H1 (cell line): ENCODE results near the gene LRRC8D. TPM values are rescaled to one million over a fixed set of nuclear protein-coding genes. Genes with fewer than 3 reads are reported as not detected.

Experiments used
- CTCF ChIA-PET: fragments of 300-600 bp; sonication (Branson Sonifier 250); formaldehyde crosslinking; loops from one replicate; lab custom pipeline; 2021; ENCODE audit not compliant: partially characterized antibody; lab: Charles Lee
- POLR2A ChIA-PET: fragments of 300-600 bp; sonication (Branson Sonifier 250); formaldehyde crosslinking; loops from one replicate; lab custom pipeline; 2021; ENCODE audit warnings: inconsistent platforms; ENCODE audit not compliant: partially characterized antibody; lab: Charles Lee
- DNase-seq, 2 experiments: peaks; one replicate each; pipeline versions ENCODE4 v3.0.0 to v3.0.0-alpha.2; 2010 to 2022; ENCODE audit warnings: low spot score in 2 of 2, low read depth in 1 of 2, mixed read lengths in 1 of 2
- FAIRE-seq: peaks from 2 replicates; lab custom pipeline; 2011; peaks lifted over from hg19 to GRCh38; lab: Jason Lieb, UNC
- H2AFZ ChIP-seq: 2 replicates; pipeline ENCODE4 v1.8.1; 2012; ENCODE audit warnings: low read length, inconsistent platforms
- H2AK5ac ChIP-seq: 2 replicates; pipeline ENCODE4 v1.6.1; 2013; ENCODE audit warnings: low read depth, low read length
- H2BK120ac ChIP-seq: replicated peaks from 2 replicates; pipeline ENCODE3; 2013; ENCODE audit warnings: low read depth, low read length, inconsistent platforms
- H2BK12ac ChIP-seq: 2 replicates; pipeline ENCODE4 v1.6.1; 2013; ENCODE audit warnings: low read depth, low read length
- H2BK15ac ChIP-seq: 2 replicates; pipeline ENCODE4 v1.6.1; 2013; ENCODE audit warnings: low read length
- H2BK20ac ChIP-seq: 2 replicates; pipeline ENCODE4 v1.6.1; 2013; ENCODE audit warnings: low read length
- H2BK5ac ChIP-seq: 2 replicates; pipeline ENCODE4 v1.6.1; 2013; ENCODE audit warnings: low read depth, low read length
- H3K14ac ChIP-seq: 2 replicates; pipeline ENCODE4 v1.6.1; 2013; ENCODE audit warnings: inconsistent platforms; ENCODE audit not compliant: insufficient read length
- H3K18ac ChIP-seq: 2 replicates; pipeline ENCODE4 v1.6.1; 2013; ENCODE audit warnings: low read length; ENCODE audit errors: extremely low read depth
- H3K23ac ChIP-seq: 2 replicates; pipeline ENCODE4 v1.6.1; 2013; ENCODE audit warnings: inconsistent platforms; ENCODE audit not compliant: insufficient read length
- H3K23me2 ChIP-seq: 2 replicates; pipeline ENCODE4 v1.6.1; 2013; ENCODE audit warnings: low read depth, low read length
- H3K27ac ChIP-seq: 2 replicates; pipeline ENCODE4 v1.6.1; 2011; ENCODE audit warnings: low read depth, low read length, inconsistent platforms
- H3K27me3 ChIP-seq, 4 experiments: replicated peaks in 1 of 4; 1 replicate in 1 of 4; 2 replicates in 3 of 4; pipeline versions ENCODE4 v1.6.1 to v1.8.1; 2011 to 2013; ENCODE audit warnings: low read length in 3 of 4, mild to moderate bottlenecking in 3 of 4, inconsistent platforms in 2 of 4, mixed read lengths in 2 of 4, moderate library complexity in 1 of 4; ENCODE audit not compliant: control insufficient read depth in 3 of 4, insufficient read depth in 3 of 4; ENCODE audit errors: extremely low read depth in 1 of 4
- H3K36me3 ChIP-seq, 4 experiments: 2 replicates each; pipeline versions ENCODE4 v1.6.1 to v1.8.1; 2011 to 2013; ENCODE audit warnings: mild to moderate bottlenecking in 4 of 4, low read length in 3 of 4, moderate library complexity in 2 of 4, control low read depth in 1 of 4, inconsistent platforms in 1 of 4; ENCODE audit not compliant: insufficient read depth in 4 of 4, control insufficient read depth in 2 of 4
- H3K4ac ChIP-seq: replicated peaks from 2 replicates; pipeline ENCODE3; 2013; ENCODE audit warnings: low read length, low read depth, mixed read lengths, inconsistent platforms; ENCODE audit not compliant: insufficient read length
- H3K4me1 ChIP-seq, 4 experiments: replicated peaks in 1 of 4; 1 replicate in 1 of 4; 2 replicates in 3 of 4; pipeline versions ENCODE4 v1.6.1 to v1.8.1; 2011 to 2013; ENCODE audit warnings: low read length in 3 of 4, inconsistent platforms in 2 of 4, mixed read lengths in 1 of 4; ENCODE audit not compliant: insufficient read depth in 4 of 4, control insufficient read depth in 3 of 4
- H3K4me2 ChIP-seq, 2 experiments: 2 replicates each; pipeline versions ENCODE4 v1.6.1 to v1.8.1; 2011 to 2013; ENCODE audit warnings: low read depth in 2 of 2, low read length in 2 of 2, control low read depth in 1 of 2, inconsistent platforms in 1 of 2, mild to moderate bottlenecking in 1 of 2; ENCODE audit not compliant: insufficient read depth in 1 of 2
- H3K4me3 ChIP-seq, 4 experiments: fragments of 200-600, 300-600 bp in 1 of 4; sonication (generic), shearing (Covaris generic), sonication (Bioruptor Twin) in 1 of 4; 2 replicates each; pipeline versions ENCODE4 v1.5.1 to v1.8.1; 2011 to 2016; ENCODE audit warnings: low read length in 4 of 4, low read depth in 3 of 4, control low read depth in 2 of 4, inconsistent platforms in 2 of 4, mild to moderate bottlenecking in 2 of 4, mixed read lengths in 1 of 4, moderate library complexity in 1 of 4; ENCODE audit not compliant: insufficient read depth in 2 of 4; ENCODE audit errors: extremely low read depth in 1 of 4
- H3K56ac ChIP-seq: replicated peaks from 2 replicates; pipeline ENCODE3; 2013; ENCODE audit warnings: low read depth, mild to moderate bottlenecking, mixed read lengths, low read length, inconsistent platforms; ENCODE audit not compliant: insufficient read length
- H3K79me1 ChIP-seq: 2 replicates; pipeline ENCODE4 v1.6.1; 2013; ENCODE audit warnings: low read depth, low read length, control low read depth
- H3K79me2 ChIP-seq, 2 experiments: 2 replicates each; pipeline versions ENCODE4 v1.6.1 to v1.8.1; 2012 to 2013; ENCODE audit warnings: low read length in 2 of 2, mild to moderate bottlenecking in 2 of 2, inconsistent platforms in 1 of 2; ENCODE audit not compliant: insufficient read depth in 2 of 2, control insufficient read depth in 1 of 2
- H3K9ac ChIP-seq, 4 experiments: replicated peaks in 1 of 4; 1 replicate in 1 of 4; 2 replicates in 3 of 4; pipeline versions ENCODE4 v1.6.1 to v1.8.1; 2011 to 2013; ENCODE audit warnings: low read depth in 3 of 4, low read length in 3 of 4, control low read depth in 2 of 4, mild to moderate bottlenecking in 2 of 4, moderate library complexity in 2 of 4, inconsistent platforms in 1 of 4; ENCODE audit errors: extremely low read depth in 1 of 4
- H3K9me3 ChIP-seq, 2 experiments: 2 replicates each; pipeline versions ENCODE4 v1.6.1 to v1.8.1; 2012 to 2013; ENCODE audit warnings: mild to moderate bottlenecking in 2 of 2, moderate library complexity in 2 of 2, control low read depth in 1 of 2, inconsistent platforms in 1 of 2, low read depth in 1 of 2, low read length in 1 of 2, mixed read lengths in 1 of 2; ENCODE audit not compliant: insufficient read depth in 2 of 2
- H4K20me1 ChIP-seq, 2 experiments: replicated peaks in 1 of 2; 2 replicates each; pipeline versions ENCODE3 to v1.8.1; 2011 to 2013; ENCODE audit warnings: inconsistent platforms in 2 of 2, low read length in 2 of 2, mild to moderate bottlenecking in 1 of 2; ENCODE audit not compliant: insufficient read depth in 2 of 2, control insufficient read depth in 1 of 2
- H4K5ac ChIP-seq: 2 replicates; pipeline ENCODE4 v1.6.1; 2013; ENCODE audit warnings: low read length, low read depth, mixed read lengths, inconsistent platforms; ENCODE audit not compliant: insufficient read length
- H4K8ac ChIP-seq: 2 replicates; pipeline ENCODE4 v1.8.0; 2013; ENCODE audit warnings: mild to moderate bottlenecking, moderate library complexity, low read length, inconsistent platforms; ENCODE audit not compliant: insufficient read depth; ENCODE audit errors: extremely low read depth
- H4K91ac ChIP-seq: replicated peaks from 2 replicates; pipeline ENCODE3; 2013; ENCODE audit warnings: low read length, mixed read lengths, inconsistent platforms; ENCODE audit not compliant: insufficient read length
- KDM5A ChIP-seq: fragments of 200-600 bp; IDR thresholded peaks from 2 replicates; pipeline ENCODE4 v1.7.1; 2012; ENCODE audit warnings: mild to moderate bottlenecking, low read length, inconsistent platforms, mixed read lengths
- WGBS, 2 experiments: shearing (Covaris generic) in 1 of 2; methylation state at CpG; one replicate each; pipeline versions ENCODE4 v1.1.6 to v1.1.7; 2013 to 2015; ENCODE audit warnings: low lambda C conversion rate in 2 of 2, mixed read lengths in 2 of 2, inconsistent platforms in 1 of 2, low coverage in 1 of 2, missing lambda C conversion rate in 1 of 2; ENCODE audit not compliant: insufficient replicate concordance in 2 of 2, insufficient coverage in 1 of 2, insufficient read length in 1 of 2; ENCODE audit errors: extremely low coverage in 1 of 2, missing lambda C conversion rate in 1 of 2; 5-methylcytosine and 5-hydroxymethylcytosine counted together
- polyA plus RNA-seq, 7 experiments: library from polyadenylated mRNA; depleted of rRNA in 3 of 7; stranded (reverse) in 5 of 7; unstranded in 2 of 7; fragments of >200 nt in 5 of 7; fragments of 200-250 nt in 2 of 7; gene quantifications; 1 replicate in 5 of 7; 2 replicates in 1 of 7; 4 replicates in 1 of 7; pipeline versions ENCODE4 v1.2.1 to v1.2.3, GENCODE V29; 2011 to 2013; ENCODE audit warnings: missing spikeins in 2 of 7, mixed read lengths in 2 of 7
- total RNA-seq: library from RNA; stranded (reverse); fragmentation: NEBNext Ultra II Directional; extraction: Animal tissue kit (Norgen Biotek cat#: 25700); gene quantifications from 2 replicates; pipeline ENCODE4 v1.2.1, GENCODE V29; 2021

The LRRC8D gene
- total and polyA plus RNA-seq, 2 of the 8 experiments (the other 6 are each of a cell fraction or from before 2014, with no cell fraction given): 42.0 to 58.5 TPM

GRCh38 chr1:89952605-89953130 lies 131.8 kb downstream of the LRRC8D start:
- 93% methylated on average over 2 of the region's 2 CpGs; no CpG with 5 or more reads in 1 of the 2 experiments for WGBS, 2 experiments
- H3K36me3 ChIP-seq: no peaks in the 10 kb centered on the region
- no peaks in the 10 kb centered on the region for H3K79me1 ChIP-seq
- H3K23me2 ChIP-seq: no peaks in the 10 kb centered on the region
- no peak overlapping the region for H4K5ac ChIP-seq
- no peaks in the 10 kb centered on the region for H3K79me2 ChIP-seq
- H2BK5ac ChIP-seq: no peak overlapping the region
- no peak overlapping the region; the same call in 1 of the 2 replicates for H2BK12ac ChIP-seq
- H2BK15ac ChIP-seq: no peak overlapping the region
- no peaks in the 10 kb centered on the region for H4K20me1 ChIP-seq
- no peaks in the 10 kb centered on the region for H3K27me3 ChIP-seq
- H3K23ac ChIP-seq: no peak overlapping the region
- POLR2A ChIA-PET: interaction anchor here (1.4 to 1.7 kb wide), 2 partner anchors 13 to 131 kb away, joined by 4 read pairs; partner anchors contain the start of gene LRRC8D
- H3K4ac ChIP-seq: no peak overlapping the region
- H3K27ac ChIP-seq: no peak overlapping the region
- no peak overlapping the region for H3K56ac ChIP-seq
- peaks cover 0 to 13% (median 3%) of the 10 kb centered on the region in 4 experiments; a peak in 5 of 7 replicates for H3K4me1 ChIP-seq
- H2BK20ac ChIP-seq: no peak overlapping the region
- no peak overlapping the region for H2BK120ac ChIP-seq
- no peak overlapping the region for H3K4me3 ChIP-seq
- FAIRE-seq (no peak), DNase-seq (no peak)
- CTCF ChIA-PET: interaction anchor here (0.6 to 1.2 kb wide), 11 partner anchors 13 to 611 kb away, joined by 3 to 4 read pairs (median 3); no protein-coding TSS in a partner anchor
- H4K8ac ChIP-seq: no peak overlapping the region
- no peak overlapping the region for H3K18ac ChIP-seq
- no peaks in the 10 kb centered on the region for H3K9me3 ChIP-seq
- H2AFZ ChIP-seq: no peak overlapping the region
- no peak overlapping the region for H3K4me2 ChIP-seq
- H3K14ac ChIP-seq: no peak overlapping the region
- no peak overlapping the region for H3K9ac ChIP-seq
- no peak overlapping the region for H4K91ac ChIP-seq
- H2AK5ac ChIP-seq: no peak overlapping the region
- no peak for TF ChIP-seq KDM5A
- TF ChIP-seq, all 59 proteins: peak for 0
